Measurements from ENCODE around the gene MAP2K5.

GRCh38 chr15:67579164-67579563 is 36.7 kb downstream of the MAP2K5 start:
- TF ChIP-seq, protein P1, sequence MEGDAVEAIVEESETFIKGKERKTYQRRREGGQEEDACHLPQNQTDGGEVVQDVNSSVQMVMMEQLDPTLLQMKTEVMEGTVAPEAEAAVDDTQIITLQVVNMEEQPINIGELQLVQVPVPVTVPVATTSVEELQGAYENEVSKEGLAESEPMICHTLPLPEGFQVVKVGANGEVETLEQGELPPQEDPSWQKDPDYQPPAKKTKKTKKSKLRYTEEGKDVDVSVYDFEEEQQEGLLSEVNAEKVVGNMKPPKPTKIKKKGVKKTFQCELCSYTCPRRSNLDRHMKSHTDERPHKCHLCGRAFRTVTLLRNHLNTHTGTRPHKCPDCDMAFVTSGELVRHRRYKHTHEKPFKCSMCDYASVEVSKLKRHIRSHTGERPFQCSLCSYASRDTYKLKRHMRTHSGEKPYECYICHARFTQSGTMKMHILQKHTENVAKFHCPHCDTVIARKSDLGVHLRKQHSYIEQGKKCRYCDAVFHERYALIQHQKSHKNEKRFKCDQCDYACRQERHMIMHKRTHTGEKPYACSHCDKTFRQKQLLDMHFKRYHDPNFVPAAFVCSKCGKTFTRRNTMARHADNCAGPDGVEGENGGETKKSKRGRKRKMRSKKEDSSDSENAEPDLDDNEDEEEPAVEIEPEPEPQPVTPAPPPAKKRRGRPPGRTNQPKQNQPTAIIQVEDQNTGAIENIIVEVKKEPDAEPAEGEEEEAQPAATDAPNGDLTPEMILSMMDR (conservative IDR thresholded peaks at IDR 0.05): no peak
- TF ChIP-seq ZFX (IDR thresholded peaks at IDR 0.05): no peak
